Rectal smooth muscle tissue (tissue), 1 donor: ENCODE results near the gene ZMAT5.

Experiments
- H3K27ac ChIP-seq: one replicate; pipeline ENCODE4 v1.7.0; 2013; ENCODE audit warnings: low read depth, low read length, inconsistent platforms
- H3K27me3 ChIP-seq: one replicate; pipeline ENCODE4 v1.7.0; 2013; ENCODE audit warnings: low read length; ENCODE audit not compliant: control insufficient read depth, insufficient read depth
- H3K36me3 ChIP-seq: one replicate; pipeline ENCODE4 v1.7.0; 2013; ENCODE audit warnings: low read length; ENCODE audit not compliant: control insufficient read depth, insufficient read depth
- H3K4me1 ChIP-seq: one replicate; pipeline ENCODE4 v1.7.0; 2013; ENCODE audit warnings: low read length; ENCODE audit not compliant: control insufficient read depth, insufficient read depth
- H3K4me3 ChIP-seq: one replicate; pipeline ENCODE4 v1.7.0; 2013; ENCODE audit warnings: low read length
- H3K9ac ChIP-seq: one replicate; pipeline ENCODE4 v1.7.0; 2013; ENCODE audit warnings: low read length

The ZMAT5 gene

DNA sequence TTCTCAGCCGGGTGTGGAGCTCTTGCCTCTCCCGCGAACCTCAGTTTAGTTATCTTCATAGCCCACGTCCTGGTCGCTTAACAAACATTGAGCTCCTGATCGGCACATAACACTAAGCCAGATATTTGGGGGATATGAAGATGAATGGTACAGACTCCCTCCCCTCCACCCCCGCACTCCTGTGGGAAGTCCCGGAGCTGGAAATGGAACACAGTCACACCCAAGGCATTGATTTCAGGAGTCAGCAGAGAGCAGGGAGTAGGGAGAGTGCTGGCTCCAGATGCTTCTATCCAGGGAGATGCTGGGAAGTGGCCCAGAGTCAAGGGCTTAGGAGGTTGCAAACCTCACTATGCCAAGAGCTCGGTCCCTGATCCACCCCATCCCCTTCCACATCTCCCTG is 73.1 kb downstream of the ZMAT5 start:
- no peak overlapping the region for H3K27ac ChIP-seq
- H3K4me3 ChIP-seq, result no peak overlapping the region
- H3K27me3 ChIP-seq, result no peaks in the 10 kb centered on the region
- H3K9ac ChIP-seq, result no peak overlapping the region
- peaks cover 4% of the 10 kb centered on the region for H3K4me1 ChIP-seq
- H3K36me3 ChIP-seq, result peaks cover 15% of the 10 kb centered on the region

DNA sequence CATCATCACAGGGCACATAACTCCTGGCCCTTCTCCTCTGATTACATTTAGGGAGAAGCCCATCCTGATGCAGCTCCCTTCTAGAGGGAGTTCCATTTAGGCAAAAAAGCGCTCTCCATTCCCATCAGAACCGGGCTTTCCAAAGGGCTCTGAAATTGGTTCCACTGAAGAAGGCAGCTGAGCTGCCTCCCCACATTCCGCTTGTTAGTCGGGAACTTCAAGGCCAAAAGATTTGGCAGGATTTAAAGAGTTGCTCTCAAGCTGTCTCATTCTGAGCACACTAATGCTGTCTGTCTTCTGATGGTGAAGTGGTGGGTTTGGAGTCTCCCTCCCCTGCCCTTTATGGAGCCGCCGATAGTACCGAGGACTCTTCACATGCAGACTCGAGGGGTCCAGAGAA is 73.6 kb downstream of the ZMAT5 start:
- H3K4me1 ChIP-seq, result peaks cover 4% of the 10 kb centered on the region
- no peak overlapping the region for H3K9ac ChIP-seq
- no peaks in the 10 kb centered on the region for H3K27me3 ChIP-seq
- no peak overlapping the region for H3K4me3 ChIP-seq
- no peak overlapping the region for H3K27ac ChIP-seq
- H3K36me3 ChIP-seq, result peaks cover 15% of the 10 kb centered on the region

DNA sequence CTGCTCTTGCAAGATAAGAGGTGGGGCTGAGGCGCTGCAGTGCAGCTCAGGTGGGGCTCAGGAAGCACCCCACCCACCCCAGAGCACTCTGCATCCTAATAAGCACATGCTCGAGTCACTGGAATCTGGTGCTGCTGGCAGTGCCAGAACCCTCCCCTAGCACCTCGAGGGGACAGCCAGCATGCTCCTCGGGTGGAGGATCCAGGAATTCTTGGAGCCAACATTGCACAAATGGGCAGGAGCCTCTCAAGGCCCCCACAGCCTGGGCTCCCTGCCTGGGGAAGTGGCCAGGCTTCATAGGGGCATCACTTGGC is 74.5 kb downstream of the ZMAT5 start:
- Histone ChIP-seq H3K9ac (no peak overlapping the region), H3K27me3 (no peaks in the 10 kb centered on the region), H3K27ac (no peak overlapping the region), H3K4me1 (peaks cover 4% of the 10 kb centered on the region), H3K4me3 (no peak overlapping the region), H3K36me3 (peaks cover 15% of the 10 kb centered on the region)

DNA sequence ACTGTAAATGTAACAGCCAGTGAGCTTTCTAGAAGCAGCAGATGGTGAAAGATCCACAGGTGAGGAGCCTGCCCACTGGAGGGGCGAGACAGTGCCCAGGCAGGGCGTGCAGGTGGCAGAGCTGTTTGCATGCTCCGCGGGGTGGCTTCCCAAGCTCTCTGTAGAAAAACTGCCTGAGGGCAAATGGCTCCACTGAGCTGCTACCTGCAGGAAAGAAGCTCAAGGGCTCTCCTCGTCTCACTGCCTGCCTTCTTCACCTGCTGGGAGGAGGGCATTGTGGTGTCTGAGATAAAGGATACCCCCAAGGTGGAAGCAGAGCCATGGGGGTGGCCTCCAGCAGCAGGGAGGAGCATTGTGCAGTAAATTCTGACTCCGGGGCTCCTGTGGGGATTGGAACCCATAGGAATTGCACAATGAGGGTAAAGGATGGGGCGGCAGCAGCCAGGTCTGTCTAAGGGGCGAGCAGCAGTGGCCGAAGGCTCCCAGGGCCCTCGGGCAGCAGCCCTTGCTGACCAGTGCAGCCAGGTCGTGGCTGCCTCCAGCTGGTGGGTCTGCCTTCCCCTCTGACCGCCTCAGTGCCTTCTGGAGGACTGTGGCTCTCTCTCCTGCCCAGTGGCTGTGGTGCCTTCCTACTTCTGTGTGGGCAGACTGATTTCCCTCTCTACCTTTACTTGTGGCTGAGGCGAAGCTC is 75.0 kb downstream of the ZMAT5 start:
- Histone ChIP-seq H3K36me3 (peaks cover 15% of the 10 kb centered on the region), H3K4me3 (no peak overlapping the region), H3K27ac (no peak overlapping the region), H3K27me3 (no peaks in the 10 kb centered on the region), H3K4me1 (peaks cover 4% of the 10 kb centered on the region), H3K9ac (no peak overlapping the region)

DNA sequence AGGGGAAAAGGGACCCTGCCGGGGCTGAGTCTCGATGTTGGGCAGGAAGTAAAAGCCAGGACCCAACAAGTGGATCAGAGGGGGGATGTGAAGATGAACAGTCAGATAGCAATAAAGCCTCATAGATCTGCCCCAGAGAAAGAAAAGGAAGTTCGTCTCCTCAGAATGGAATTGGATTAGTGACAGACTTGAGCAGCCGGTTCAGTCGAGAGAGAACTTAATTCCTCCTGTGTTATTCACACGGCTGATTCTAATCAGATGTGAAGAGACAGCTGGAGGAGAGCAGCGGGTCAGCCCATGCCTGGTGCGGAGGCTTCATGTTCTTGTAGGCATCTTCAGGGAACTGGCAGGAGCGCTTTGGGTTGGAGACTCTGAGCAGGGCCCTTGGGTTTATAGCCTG is 76.3 kb downstream of the ZMAT5 start:
- no peak overlapping the region for H3K4me3 ChIP-seq
- peaks cover 14% of the 10 kb centered on the region for H3K36me3 ChIP-seq
- H3K4me1 ChIP-seq, result peaks cover 4% of the 10 kb centered on the region
- H3K9ac ChIP-seq, result no peak overlapping the region
- H3K27ac ChIP-seq, result no peak overlapping the region
- no peaks in the 10 kb centered on the region for H3K27me3 ChIP-seq

GRCh38 chr22:29689880-29690213 is 77.0 kb downstream of the ZMAT5 start:
- Histone ChIP-seq H3K4me1 (peaks cover 4% of the 10 kb centered on the region), H3K27me3 (no peaks in the 10 kb centered on the region), H3K27ac (no peak overlapping the region), H3K4me3 (no peak overlapping the region), H3K9ac (no peak overlapping the region), H3K36me3 (peaks cover 14% of the 10 kb centered on the region)

DNA sequence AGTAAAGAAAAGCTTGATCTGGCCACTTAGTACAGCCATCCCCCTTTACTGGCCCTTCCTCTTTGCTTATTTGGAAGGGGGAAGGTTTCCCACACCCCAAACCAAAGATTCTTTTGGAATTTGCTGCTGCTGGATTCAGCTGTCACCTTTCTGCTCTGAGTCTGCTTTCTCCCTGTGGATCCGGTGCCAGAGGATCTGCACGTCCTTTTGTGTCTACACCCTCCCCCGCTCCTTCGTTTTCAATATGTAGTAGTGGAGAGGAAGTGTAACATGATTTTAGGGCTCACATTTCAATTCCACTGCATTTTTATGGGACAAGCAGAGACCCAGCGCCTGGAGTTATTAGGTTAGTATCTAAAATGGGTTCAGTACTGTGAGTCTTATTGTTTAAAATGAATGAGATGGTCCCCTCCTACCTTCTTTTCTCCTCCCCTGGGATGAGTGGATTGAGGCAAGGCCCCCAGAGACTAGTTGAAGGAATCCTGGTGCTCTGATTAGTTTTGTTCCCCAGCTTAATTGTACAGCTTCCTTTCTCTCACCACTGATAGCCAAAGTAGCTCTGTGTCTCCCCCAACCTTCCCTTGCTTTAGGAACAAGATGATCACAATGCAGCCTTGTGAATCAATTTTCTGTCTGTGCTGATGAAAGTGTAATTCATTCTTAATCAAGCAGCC is 77.5 kb downstream of the ZMAT5 start:
- H3K9ac ChIP-seq, result no peak overlapping the region
- H3K4me3 ChIP-seq, result no peak overlapping the region
- peaks cover 4% of the 10 kb centered on the region for H3K4me1 ChIP-seq
- no peaks in the 10 kb centered on the region for H3K27me3 ChIP-seq
- no peak overlapping the region for H3K27ac ChIP-seq
- H3K36me3 ChIP-seq, result peaks cover 14% of the 10 kb centered on the region

DNA sequence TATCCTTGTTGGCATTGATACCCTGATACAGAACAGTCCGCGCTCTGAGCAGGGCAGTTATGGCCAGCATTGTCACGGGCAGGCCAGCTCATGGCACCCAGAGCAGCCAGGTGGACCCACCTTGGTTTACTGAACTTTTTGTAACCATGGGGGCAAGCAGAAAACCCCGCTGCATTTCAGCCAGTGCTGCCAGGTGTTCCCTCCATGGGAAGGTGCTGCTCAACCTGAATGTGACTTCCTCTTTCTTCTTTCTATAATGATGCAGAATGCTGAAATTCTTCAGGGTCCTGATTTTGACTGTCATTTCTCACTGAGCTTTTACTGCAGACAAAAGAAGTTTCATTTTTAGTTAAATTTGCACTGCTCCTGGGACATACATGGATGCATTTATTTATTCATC is 82.6 kb downstream of the ZMAT5 start:
- Histone ChIP-seq H3K27ac (no peak overlapping the region), H3K9ac (no peak overlapping the region), H3K4me3 (no peak overlapping the region), H3K36me3 (peaks cover 14% of the 10 kb centered on the region), H3K27me3 (no peaks in the 10 kb centered on the region), H3K4me1 (peaks cover 4% of the 10 kb centered on the region)

GRCh38 chr22:29683536-29683935 is 83.3 kb downstream of the ZMAT5 start:
- no peak overlapping the region for H3K4me3 ChIP-seq
- H3K36me3 ChIP-seq, result peaks cover 17% of the 10 kb centered on the region
- H3K4me1 ChIP-seq, result peaks cover 4% of the 10 kb centered on the region
- H3K27me3 ChIP-seq, result no peaks in the 10 kb centered on the region
- H3K9ac ChIP-seq, result no peak overlapping the region
- H3K27ac ChIP-seq, result no peak overlapping the region
